Endothelial cell of umbilical vein (primary cell): Measurements from ENCODE around the gene ANO1. TPM values are rescaled to one million over a fixed set of nuclear protein-coding genes. Genes with fewer than 3 reads are reported as not detected.

Source experiments
- BruUV-seq: library from RNA; stranded (reverse); fragments of 400-500 nt; replicated peaks from 2 replicates; lab custom pipeline; 2021; lab: Mats Ljungman, UMichigan
- CTCF ChIA-PET: fragments of 300-600, 350-600 bp; sonication (Branson Sonifier 250); formaldehyde crosslinking; loops from one replicate; lab custom pipeline; 2021; ENCODE audit warnings: antibody characterized with exemption, inconsistent platforms; lab: Charles Lee
- POLR2A ChIA-PET: fragments of 300-600, 350-600 bp; sonication (Branson Sonifier 250); formaldehyde crosslinking; loops from one replicate; lab custom pipeline; 2021; ENCODE audit warnings: antibody characterized with exemption, inconsistent platforms; lab: Charles Lee
- DNase-seq: peaks from one replicate; pipeline ENCODE4 v3.0.0-alpha.2; 2011; ENCODE audit warnings: low read depth, low spot score
- FAIRE-seq: peaks from 2 replicates; lab custom pipeline; 2011; peaks lifted over from hg19 to GRCh38; lab: Jason Lieb, UNC
- H2AFZ ChIP-seq: 2 replicates; pipeline ENCODE4 v1.6.0; 2012; ENCODE audit warnings: low read depth, low read length, control low read depth, inconsistent platforms
- H3K27ac ChIP-seq: 2 replicates; pipeline ENCODE4 v1.5.1; 2011; ENCODE audit warnings: low read depth, mild to moderate bottlenecking, control low read depth, low read length, moderate library complexity; ENCODE audit not compliant: insufficient read depth
- H3K27me3 ChIP-seq, 2 experiments: 2 replicates each; pipeline versions ENCODE4 v1.6.0 to v1.6.1; 2011; ENCODE audit warnings: low read length in 2 of 2, mixed read lengths in 1 of 2; ENCODE audit not compliant: control insufficient read depth in 2 of 2, insufficient read depth in 2 of 2
- H3K36me3 ChIP-seq, 2 experiments: 2 replicates in 1 of 2; 3 replicates in 1 of 2; pipeline ENCODE4 v1.5.1; 2011; ENCODE audit warnings: low read length in 2 of 2, mild to moderate bottlenecking in 1 of 2, moderate library complexity in 1 of 2; ENCODE audit not compliant: control insufficient read depth in 2 of 2, insufficient read depth in 2 of 2; ENCODE audit errors: extremely low read depth in 1 of 2
- H3K4me1 ChIP-seq: 3 replicates; pipeline ENCODE4 v1.5.1; 2011; ENCODE audit warnings: mild to moderate bottlenecking, low read length; ENCODE audit not compliant: control insufficient read depth, insufficient read depth; ENCODE audit errors: extremely low read depth
- H3K4me2 ChIP-seq: 2 replicates; pipeline ENCODE4 v1.6.1; 2011; ENCODE audit warnings: low read length, control low read depth, mixed read lengths; ENCODE audit not compliant: insufficient read depth
- H3K4me3 ChIP-seq, 3 experiments: fragments of 200-600 bp in 1 of 3; sonication (generic), shearing (Covaris generic) in 1 of 3; replicated peaks in 1 of 3; 2 replicates each; pipeline ENCODE4 v1.5.1; 2011 to 2016; ENCODE audit warnings: control low read depth in 3 of 3, low read length in 3 of 3, mild to moderate bottlenecking in 2 of 3, inconsistent platforms in 1 of 3, low read depth in 1 of 3, moderate library complexity in 1 of 3; ENCODE audit not compliant: insufficient read depth in 1 of 3
- H3K79me2 ChIP-seq: 2 replicates; pipeline ENCODE4 v1.6.0; 2012; ENCODE audit warnings: low read length, inconsistent platforms; ENCODE audit not compliant: control insufficient read depth, insufficient read depth
- H3K9ac ChIP-seq: replicated peaks from 2 replicates; pipeline ENCODE3; 2011; ENCODE audit warnings: low read length, control low read depth; ENCODE audit not compliant: insufficient read depth; ENCODE audit errors: extremely low read depth
- H3K9me1 ChIP-seq: replicated peaks from 3 replicates; pipeline ENCODE4 v1.6.0; 2011; ENCODE audit warnings: mild to moderate bottlenecking, low read length; ENCODE audit not compliant: control insufficient read depth, insufficient read depth; ENCODE audit errors: extremely low read depth
- H3K9me3 ChIP-seq: replicated peaks from 2 replicates; pipeline ENCODE4 v1.5.1; 2012; ENCODE audit warnings: low read length, inconsistent platforms; ENCODE audit not compliant: control insufficient read depth, insufficient read depth
- H4K20me1 ChIP-seq: replicated peaks from 2 replicates; pipeline ENCODE3; 2011; ENCODE audit warnings: mild to moderate bottlenecking, low read length; ENCODE audit not compliant: control insufficient read depth, insufficient read depth; ENCODE audit errors: extremely low read depth
- EZH2 ChIP-seq: IDR thresholded peaks from 2 replicates; pipeline ENCODE4 v1.6.1; 2012; ENCODE audit warnings: borderline replicate concordance, low read depth, mild to moderate bottlenecking, moderate library complexity, low read length, inconsistent platforms; ENCODE audit not compliant: severe bottlenecking
- FOS ChIP-seq: IDR thresholded peaks from 2 replicates; pipeline ENCODE4 v1.6.1; 2011; ENCODE audit warnings: mild to moderate bottlenecking, low read length, moderate library complexity, borderline replicate concordance; ENCODE audit not compliant: insufficient read depth
- GATA2 ChIP-seq: IDR thresholded peaks from 2 replicates; pipeline ENCODE4 v1.7.0; 2011; ENCODE audit warnings: low read depth, mild to moderate bottlenecking, moderate library complexity, mixed read lengths, low read length; ENCODE audit not compliant: insufficient read length, insufficient read depth
- POLR2A ChIP-seq: IDR thresholded peaks from 2 replicates; pipeline ENCODE4 v1.6.1; 2012; ENCODE audit warnings: low read depth, mild to moderate bottlenecking, control low read depth, low read length
- POLR2AphosphoS5 ChIP-seq: IDR thresholded peaks from 2 replicates; pipeline ENCODE4 v1.6.1; 2012; ENCODE audit warnings: low read depth, mild to moderate bottlenecking, control low read depth, low read length, moderate library complexity; ENCODE audit not compliant: insufficient read depth
- dilution Hi-C: fragments of 300-500 bp; cut with MboI; formaldehyde crosslinking; loops from one replicate; pipeline ENCODE4 v1.15.0; 2019; ENCODE audit warnings: low sequenced_read_pairs; ENCODE audit not compliant: extremely low pct_ligation_motif_present
- intact Hi-C: fragments of 100-400 bp; cut with micrococcal nuclease; formaldehyde crosslinking; loops from one replicate; pipeline ENCODE4 v1.10.0; 2022
- polyA plus RNA-seq, 4 experiments: library from polyadenylated mRNA; depleted of rRNA in 3 of 4; stranded (reverse) in 3 of 4; unstranded in 1 of 4; fragments of >200 nt; gene quantifications; 2 replicates each; pipeline versions ENCODE4 v1.2.1 to v1.2.3, GENCODE V29; 2011 to 2012; ENCODE audit warnings: missing spikeins in 1 of 4
- total RNA-seq: library from RNA; stranded (reverse); gene quantifications from 2 replicates; pipeline ENCODE4 v1.2.3, GENCODE V29; 2021

The ANO1 gene
- total and polyA plus RNA-seq, 2 donors (not counting 3 experiments of a cell fraction or from before 2014, with no cell fraction given): 0.03 to 0.40 TPM

GRCh38 chr11:70068950-70069349 lies 9.2 kb upstream of the ANO1 start:
- intact Hi-C loops: no loop called here
- BruUV-seq: no TSS peak
- Histone ChIP-seq H3K4me1 (peaks cover 12% of the 10 kb centered on the region), H3K4me3 (no peak overlapping the region), H3K79me2 (no peaks in the 10 kb centered on the region), H3K27ac (no peak overlapping the region), H3K27me3 (peaks cover 6 to 8% of the 10 kb centered on the region in 2 experiments), H2AFZ (no peak overlapping the region), H3K9me3 (no peaks in the 10 kb centered on the region), H3K9me1 (no peaks in the 10 kb centered on the region), H3K36me3 (no peaks in the 10 kb centered on the region), H4K20me1 (no peaks in the 10 kb centered on the region), H3K4me2 (no peak overlapping the region), H3K9ac (no peak overlapping the region)
- CTCF ChIA-PET: no interaction called here
- no peak for FAIRE-seq
- no peak for DNase-seq
- TF ChIP-seq POLR2AphosphoS5 (no peak), GATA2 (no peak), POLR2A (no peak), FOS (no peak), EZH2 (no peak)
- dilution Hi-C loops: no loop called here
- POLR2A ChIA-PET: no interaction called here

DNA sequence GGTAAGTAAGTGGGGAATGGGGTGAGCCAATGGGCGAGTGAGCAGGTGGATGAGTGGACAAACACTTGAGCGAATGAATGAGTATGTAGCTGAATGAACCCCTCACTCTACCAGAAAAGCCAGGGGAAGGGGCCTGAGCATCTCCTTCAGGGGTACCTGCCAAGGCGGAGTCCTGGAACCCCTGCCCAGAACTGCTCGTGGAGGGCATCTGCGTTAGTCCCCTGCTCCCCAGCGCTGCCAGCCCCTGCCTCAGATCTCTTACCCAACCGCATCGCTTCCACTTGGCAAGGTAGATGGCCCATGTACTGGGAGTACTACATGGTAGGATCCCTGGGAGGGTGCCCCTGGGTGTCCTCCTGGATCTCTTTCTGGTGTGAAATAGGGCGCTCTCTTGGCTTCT lies 7.4 kb upstream of the ANO1 start:
- BruUV-seq: no TSS peak
- CTCF ChIA-PET: no interaction called here
- intact Hi-C loops: loop anchor here (10.0 kb wide), 2 partner anchors 96 to 126 kb away; no protein-coding TSS in a partner anchor
- Histone ChIP-seq H3K9ac (no peak overlapping the region), H3K27ac (no peak overlapping the region), H3K4me2 (no peak overlapping the region), H3K9me3 (no peaks in the 10 kb centered on the region), H3K4me1 (peaks cover 17% of the 10 kb centered on the region), H3K36me3 (no peaks in the 10 kb centered on the region), H3K79me2 (no peaks in the 10 kb centered on the region), H3K27me3 (peaks cover 6 to 8% of the 10 kb centered on the region in 2 experiments), H3K4me3 (no peak overlapping the region), H3K9me1 (no peaks in the 10 kb centered on the region), H2AFZ (no peak overlapping the region), H4K20me1 (no peaks in the 10 kb centered on the region)
- POLR2A ChIA-PET: no interaction called here
- DNase-seq (no peak), FAIRE-seq (no peak)
- no peak for TF ChIP-seq POLR2AphosphoS5
- dilution Hi-C loops: no loop called here
